HepG2 (cell line): Measurements from ENCODE around the gene TRPC4.

Source experiments
- BCL3 ChIP-seq: sonication (generic); formaldehyde crosslinking; IDR thresholded peaks from 2 replicates; pipeline ENCODE4 v1.5.1; 2020; ENCODE audit warnings: mild to moderate bottlenecking, missing genetic modification reagents, moderate library complexity
- CREB1 ChIP-seq, 2 experiments: fragments of 450-650 bp in 1 of 2; IDR thresholded peaks; 2 replicates each; pipeline ENCODE4 v1.6.1; 2016 to 2017; ENCODE audit warnings: control low read depth in 1 of 2, mild to moderate bottlenecking in 1 of 2, missing compliant biosample characterization in 1 of 2, missing genetic modification characterization in 1 of 2
- CTCF ChIP-seq: sonication (generic); formaldehyde crosslinking; IDR thresholded peaks from 2 replicates; pipeline ENCODE4 v1.5.0; 2020; ENCODE audit warnings: mild to moderate bottlenecking, missing genetic modification reagents, moderate library complexity
- ELF3 ChIP-seq: IDR thresholded peaks from 2 replicates; pipeline ENCODE4 v1.6.1; 2016; ENCODE audit warnings: missing genetic modification reagents, missing compliant biosample characterization
- RAD21 ChIP-seq: fragments of 450-650 bp; formaldehyde crosslinking; IDR thresholded peaks from 2 replicates; pipeline ENCODE4 v1.5.0; 2020; ENCODE audit warnings: mild to moderate bottlenecking
- TF ChIP-seq, protein P1 (sequence below): sonication (generic); formaldehyde crosslinking; IDR thresholded peaks from 2 replicates; pipeline ENCODE4 v1.4.0; 2020; ENCODE audit warnings: missing genetic modification reagents
- TF ChIP-seq, protein P2 (sequence below): sonication (generic); formaldehyde crosslinking; IDR thresholded peaks from 2 replicates; pipeline ENCODE4 v1.4.0; 2020; ENCODE audit warnings: missing genetic modification reagents, borderline replicate concordance

- TF ChIP-seq, protein P1, sequence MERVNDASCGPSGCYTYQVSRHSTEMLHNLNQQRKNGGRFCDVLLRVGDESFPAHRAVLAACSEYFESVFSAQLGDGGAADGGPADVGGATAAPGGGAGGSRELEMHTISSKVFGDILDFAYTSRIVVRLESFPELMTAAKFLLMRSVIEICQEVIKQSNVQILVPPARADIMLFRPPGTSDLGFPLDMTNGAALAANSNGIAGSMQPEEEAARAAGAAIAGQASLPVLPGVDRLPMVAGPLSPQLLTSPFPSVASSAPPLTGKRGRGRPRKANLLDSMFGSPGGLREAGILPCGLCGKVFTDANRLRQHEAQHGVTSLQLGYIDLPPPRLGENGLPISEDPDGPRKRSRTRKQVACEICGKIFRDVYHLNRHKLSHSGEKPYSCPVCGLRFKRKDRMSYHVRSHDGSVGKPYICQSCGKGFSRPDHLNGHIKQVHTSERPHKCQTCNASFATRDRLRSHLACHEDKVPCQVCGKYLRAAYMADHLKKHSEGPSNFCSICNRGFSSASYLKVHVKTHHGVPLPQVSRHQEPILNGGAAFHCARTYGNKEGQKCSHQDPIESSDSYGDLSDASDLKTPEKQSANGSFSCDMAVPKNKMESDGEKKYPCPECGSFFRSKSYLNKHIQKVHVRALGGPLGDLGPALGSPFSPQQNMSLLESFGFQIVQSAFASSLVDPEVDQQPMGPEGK (CRISPR knock-in tag): no peak
- TF ChIP-seq ELF3 (no peak), RAD21 (no peak), CREB1 (IDR thresholded peaks at IDR 0.05) (no peak), CREB1 (CRISPR knock-in tag; IDR thresholded peaks at IDR 0.05) (no peak), BCL3 (no peak), CTCF (no peak)
- TF ChIP-seq, protein P2, sequence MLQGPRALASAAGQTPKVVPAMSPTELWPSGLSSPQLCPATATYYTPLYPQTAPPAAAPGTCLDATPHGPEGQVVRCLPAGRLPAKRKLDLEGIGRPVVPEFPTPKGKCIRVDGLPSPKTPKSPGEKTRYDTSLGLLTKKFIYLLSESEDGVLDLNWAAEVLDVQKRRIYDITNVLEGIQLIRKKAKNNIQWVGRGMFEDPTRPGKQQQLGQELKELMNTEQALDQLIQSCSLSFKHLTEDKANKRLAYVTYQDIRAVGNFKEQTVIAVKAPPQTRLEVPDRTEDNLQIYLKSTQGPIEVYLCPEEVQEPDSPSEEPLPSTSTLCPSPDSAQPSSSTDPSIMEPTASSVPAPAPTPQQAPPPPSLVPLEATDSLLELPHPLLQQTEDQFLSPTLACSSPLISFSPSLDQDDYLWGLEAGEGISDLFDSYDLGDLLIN (CRISPR knock-in tag): no peak
Measured at GRCh38 chr13:37695200-37695599, 174.4 kb downstream of the TRPC4 start.
